Activated T-cell treated with anti-CD3 and anti-CD28 coated beads, Interleukin-2, amount 50 U/mL, for 24 hours (primary cell): Measurements from ENCODE around the gene KATNB1.
"Not testable (repeated sequence)": the region's sequence is repeated elsewhere in the genome, so short reads cannot be mapped to it uniquely, and the experiment has no call there.

Experiments
- DNase-seq: peaks from one replicate; pipeline ENCODE4 v3.0.0-alpha.2; 2020
- H3K27ac Mint-ChIP-seq: 2 replicates; pipeline ENCODE4 v1.8.0; 2020; ENCODE audit warnings: mild to moderate bottlenecking, mixed read lengths
- H3K27me3 Mint-ChIP-seq: 2 replicates; pipeline ENCODE4 v1.8.0; 2020; ENCODE audit warnings: mixed read lengths
- H3K36me3 Mint-ChIP-seq: 2 replicates; pipeline ENCODE4 v1.8.0; 2020; ENCODE audit warnings: low read depth, mixed read lengths
- H3K4me1 Mint-ChIP-seq: 2 replicates; pipeline ENCODE4 v1.8.0; 2020; ENCODE audit warnings: low read depth, mixed read lengths
- H3K4me3 Mint-ChIP-seq: 2 replicates; pipeline ENCODE4 v1.8.0; 2020; ENCODE audit warnings: mild to moderate bottlenecking, moderate library complexity, mixed read lengths
- H3K9me3 Mint-ChIP-seq: 2 replicates; pipeline ENCODE4 v1.8.0; 2020; ENCODE audit warnings: mixed read lengths

Gene KATNB1

GRCh38 chr16:57769541-57770145 lies 34.1 kb downstream of the KATNB1 start:
- no peak for DNase-seq
- Mint-ChIP-seq H3K4me3 (no peak overlapping the region), H3K36me3 (no peaks in the 10 kb centered on the region), H3K27ac (no peak overlapping the region), H3K9me3 (no peaks in the 10 kb centered on the region), H3K4me1 (no peaks in the 10 kb centered on the region), H3K27me3 (no peaks in the 10 kb centered on the region)

DNA sequence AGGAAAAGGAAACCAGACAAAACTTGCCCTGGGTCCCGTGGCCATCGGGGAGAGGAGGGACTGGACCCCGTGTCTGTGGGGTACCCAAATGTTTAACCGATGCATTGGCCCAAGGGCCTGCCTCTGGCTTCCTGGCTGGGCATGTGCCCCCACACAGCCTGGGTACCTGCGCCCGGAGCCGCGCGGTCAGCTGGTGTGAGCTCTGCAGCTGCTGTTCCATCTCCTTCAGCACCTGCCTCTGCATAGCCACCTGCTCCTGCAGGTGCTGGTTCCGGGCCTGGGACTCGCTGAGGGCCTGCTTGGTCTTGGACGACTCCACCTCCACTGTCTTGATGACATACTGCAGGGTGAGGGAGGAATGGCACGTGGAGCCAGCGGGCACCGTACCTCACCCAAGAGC lies 34.8 kb downstream of the KATNB1 start:
- Mint-ChIP-seq H3K4me3 (no peak overlapping the region), H3K4me1 (no peaks in the 10 kb centered on the region), H3K9me3 (no peaks in the 10 kb centered on the region), H3K36me3 (no peaks in the 10 kb centered on the region), H3K27me3 (no peaks in the 10 kb centered on the region), H3K27ac (no peak overlapping the region)
- no peak for DNase-seq

DNA sequence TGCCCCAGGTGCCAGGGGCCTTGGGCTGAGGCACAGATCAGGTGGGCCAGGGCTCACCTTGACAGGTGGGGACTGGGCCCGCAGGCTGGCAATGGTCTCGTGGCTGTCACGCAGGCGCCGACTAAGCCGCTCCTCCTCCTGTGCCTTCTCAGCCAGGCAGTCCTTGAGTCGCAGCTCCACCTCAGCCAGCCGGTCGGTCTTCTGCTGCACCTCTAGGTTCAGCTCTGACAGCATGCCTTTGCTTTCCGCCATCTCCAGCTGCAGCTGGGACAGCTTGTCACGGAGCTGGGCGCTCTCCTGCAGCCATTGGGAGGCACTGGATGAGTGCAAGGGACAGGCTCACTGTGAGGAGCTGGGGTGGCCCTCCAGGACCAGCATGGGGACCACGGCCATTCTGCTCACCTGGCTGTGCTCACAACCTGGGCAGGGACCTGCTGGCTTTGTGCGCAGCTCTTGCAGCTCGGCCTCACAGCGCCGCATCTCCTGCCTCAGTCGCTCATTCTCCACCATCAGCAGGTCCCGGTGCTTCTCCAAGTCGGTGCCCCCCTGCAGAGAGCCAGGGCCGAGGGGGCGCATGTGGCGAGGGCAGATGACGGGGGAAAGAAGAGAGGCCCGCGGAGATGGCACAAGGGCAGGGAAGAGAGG lies 35.7 kb downstream of the KATNB1 start:
- Mint-ChIP-seq H3K4me3 (no peak overlapping the region), H3K27me3 (no peaks in the 10 kb centered on the region), H3K9me3 (no peaks in the 10 kb centered on the region), H3K4me1 (no peaks in the 10 kb centered on the region), H3K27ac (no peak overlapping the region), H3K36me3 (no peaks in the 10 kb centered on the region)
- DNase-seq, result no peak

DNA sequence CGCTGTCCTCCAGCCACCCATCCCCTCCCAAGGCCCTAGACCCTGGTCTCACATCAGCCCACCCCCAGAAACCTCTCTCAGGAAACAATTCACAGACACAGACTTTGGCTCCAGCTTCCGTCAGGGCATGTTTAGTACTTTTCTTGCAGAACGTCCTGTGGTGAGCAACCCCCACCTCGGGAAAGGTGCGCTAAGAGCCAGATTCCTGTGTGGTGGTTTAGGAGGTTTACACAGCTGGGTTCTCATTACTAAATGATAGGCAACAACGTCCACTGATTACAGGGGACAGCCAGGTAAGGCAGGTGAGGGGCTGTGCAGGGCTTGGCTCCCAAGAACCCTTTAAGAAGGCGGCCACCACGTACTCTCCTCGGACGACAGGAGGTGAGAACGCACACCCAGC lies 37.4 kb downstream of the KATNB1 start:
- no peaks in the 10 kb centered on the region for H3K36me3 Mint-ChIP-seq
- DNase-seq, result no peak
- no peaks in the 10 kb centered on the region for H3K9me3 Mint-ChIP-seq
- H3K27me3 Mint-ChIP-seq, result no peaks in the 10 kb centered on the region
- no peak overlapping the region for H3K4me3 Mint-ChIP-seq
- H3K27ac Mint-ChIP-seq, result no peak overlapping the region
- H3K4me1 Mint-ChIP-seq, result no peaks in the 10 kb centered on the region

DNA sequence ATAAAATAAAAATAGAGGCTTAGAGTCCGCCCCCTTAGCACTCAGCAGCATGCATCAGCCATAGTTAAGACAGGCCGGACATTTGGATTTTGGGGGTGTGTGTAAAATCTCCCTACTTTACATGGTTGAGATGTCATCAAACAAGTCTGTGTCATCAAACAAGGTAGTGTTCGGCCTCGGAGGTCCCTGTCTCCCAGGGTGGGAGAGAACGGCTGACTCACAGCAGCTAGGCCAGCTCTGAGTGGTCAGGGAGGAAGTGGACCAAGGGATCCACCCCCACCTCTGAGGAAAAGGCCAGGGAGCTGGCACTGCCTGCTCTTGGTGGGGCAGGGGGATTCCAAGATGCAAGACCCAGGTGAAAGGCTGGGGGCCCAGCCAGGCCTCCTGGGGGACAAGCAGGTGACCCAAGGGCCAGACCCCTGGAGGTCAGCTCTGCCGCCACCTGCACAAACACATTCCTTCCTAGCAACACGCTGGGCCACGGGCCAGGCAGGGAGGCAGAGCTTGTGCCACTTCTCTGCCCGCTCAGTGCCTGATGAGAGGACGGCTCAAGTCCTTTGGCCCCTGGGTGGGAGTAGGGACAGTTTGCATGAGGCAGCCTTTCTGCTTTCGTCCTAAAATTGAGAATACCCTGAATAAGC lies 38.2 kb downstream of the KATNB1 start:
- no peaks in the 10 kb centered on the region for H3K27me3 Mint-ChIP-seq
- no peaks in the 10 kb centered on the region for H3K4me1 Mint-ChIP-seq
- no peak overlapping the region for H3K27ac Mint-ChIP-seq
- no peak overlapping the region for H3K4me3 Mint-ChIP-seq
- no peak for DNase-seq
- H3K36me3 Mint-ChIP-seq, result no peaks in the 10 kb centered on the region
- no peaks in the 10 kb centered on the region for H3K9me3 Mint-ChIP-seq

GRCh38 chr16:57774705-57775285 lies 39.2 kb downstream of the KATNB1 start:
- Mint-ChIP-seq H3K36me3 (no peaks in the 10 kb centered on the region), H3K27ac (no peak overlapping the region), H3K27me3 (no peaks in the 10 kb centered on the region), H3K4me3 (no peak overlapping the region), H3K9me3 (no peaks in the 10 kb centered on the region), H3K4me1 (peaks cover 2% of the 10 kb centered on the region)
- DNase-seq, result no peak

DNA sequence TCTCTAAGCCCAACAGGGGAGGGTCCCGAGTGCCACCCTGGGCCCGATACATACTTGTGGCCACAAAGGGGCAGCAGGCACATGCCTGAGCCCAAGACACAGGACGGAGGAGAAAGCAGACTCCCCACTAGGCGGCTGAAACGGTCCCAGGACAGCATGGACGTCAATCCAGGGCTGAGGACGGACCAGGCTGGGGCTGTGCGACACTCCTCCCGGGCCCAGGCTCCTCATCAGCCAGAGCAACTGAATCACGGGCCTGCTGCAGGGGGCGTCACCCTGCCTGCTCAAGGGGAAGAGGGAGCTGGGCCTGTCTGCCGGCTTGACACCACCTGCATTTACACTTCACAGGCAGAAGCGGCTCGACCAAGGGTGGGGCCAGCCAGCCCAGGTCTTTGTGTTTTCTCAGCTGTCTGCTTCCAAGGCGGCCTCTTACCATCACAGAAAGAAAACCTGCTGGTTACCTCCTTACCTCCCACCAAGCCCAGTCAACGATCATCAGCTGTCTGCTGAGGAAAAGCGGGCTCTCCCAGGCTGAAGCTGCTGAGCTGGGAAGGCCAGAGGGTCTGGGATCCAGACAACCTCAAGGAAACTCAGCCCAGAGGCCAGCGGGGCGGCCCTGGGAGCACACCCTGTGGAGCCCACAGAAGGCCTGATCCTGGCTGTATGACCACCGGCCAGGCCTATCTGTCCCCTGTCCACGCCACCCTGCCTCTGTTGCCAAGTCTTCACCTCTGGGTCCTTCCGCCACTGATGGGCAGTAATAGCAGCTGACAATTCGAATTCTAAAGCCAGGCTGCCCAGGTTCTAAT lies 40.3 kb downstream of the KATNB1 start:
- Mint-ChIP-seq H3K36me3 (no peaks in the 10 kb centered on the region), H3K9me3 (no peaks in the 10 kb centered on the region), H3K4me3 (no peak overlapping the region), H3K27ac (no peak overlapping the region), H3K4me1 (peaks cover 2% of the 10 kb centered on the region), H3K27me3 (no peaks in the 10 kb centered on the region)
- DNase-seq, result no peak

DNA sequence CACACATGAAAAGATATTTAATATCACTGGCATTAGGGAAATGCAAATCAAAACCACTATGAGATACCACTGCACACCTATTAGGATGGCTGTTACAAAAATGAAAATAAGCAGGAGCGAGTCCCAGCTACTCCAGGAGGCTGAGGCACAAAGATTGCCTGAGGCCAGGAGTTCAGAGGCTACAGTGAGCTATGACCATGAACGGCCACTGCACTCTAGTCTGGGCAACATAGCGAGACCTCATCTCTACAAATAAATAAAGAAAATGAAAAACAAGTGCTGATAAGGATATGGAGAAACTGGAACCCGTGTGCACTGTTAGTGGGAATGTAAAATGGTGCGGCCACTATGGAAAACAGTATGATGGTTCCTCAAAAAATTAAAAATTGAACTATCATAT lies 43.1 kb downstream of the KATNB1 start:
- Mint-ChIP-seq H3K36me3 (no peaks in the 10 kb centered on the region), H3K27me3 (no peaks in the 10 kb centered on the region), H3K4me1 (peaks cover 2% of the 10 kb centered on the region), H3K27ac (no peak overlapping the region), H3K4me3 (no peak overlapping the region), H3K9me3 (no peaks in the 10 kb centered on the region)
- DNase-seq, result no peak

- not testable (repeated sequence) for H3K9me3 Mint-ChIP-seq, H3K27ac Mint-ChIP-seq, H3K27me3 Mint-ChIP-seq, H3K4me1 Mint-ChIP-seq, H3K36me3 Mint-ChIP-seq, DNase-seq, H3K4me3 Mint-ChIP-seq
Observed at GRCh38 chr16:57779836-57780235, 44.3 kb downstream of the KATNB1 start.

DNA sequence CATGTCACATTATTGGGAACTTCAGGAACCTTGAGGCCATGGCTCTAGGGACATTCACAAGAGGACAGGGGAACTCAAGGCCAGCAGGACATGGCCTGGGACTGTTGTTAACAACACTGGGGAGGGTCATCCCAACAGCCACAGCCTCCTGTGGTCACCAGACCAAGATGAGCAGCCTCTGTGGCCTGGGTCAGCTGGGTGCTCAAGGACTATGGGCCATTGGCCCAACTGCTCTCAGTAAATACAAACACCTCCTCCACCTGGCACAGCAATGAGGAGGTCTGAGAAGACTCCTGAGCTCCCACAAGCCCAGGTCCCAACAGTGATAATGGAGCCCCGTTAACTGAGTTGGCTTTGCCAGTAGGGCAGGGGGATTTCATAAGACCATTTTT lies 45.8 kb downstream of the KATNB1 start:
- Mint-ChIP-seq H3K36me3 (no peaks in the 10 kb centered on the region), H3K9me3 (no peaks in the 10 kb centered on the region), H3K4me1 (peaks cover 2% of the 10 kb centered on the region), H3K4me3 (no peak overlapping the region), H3K27ac (no peak overlapping the region), H3K27me3 (no peaks in the 10 kb centered on the region)
- no peak for DNase-seq

DNA sequence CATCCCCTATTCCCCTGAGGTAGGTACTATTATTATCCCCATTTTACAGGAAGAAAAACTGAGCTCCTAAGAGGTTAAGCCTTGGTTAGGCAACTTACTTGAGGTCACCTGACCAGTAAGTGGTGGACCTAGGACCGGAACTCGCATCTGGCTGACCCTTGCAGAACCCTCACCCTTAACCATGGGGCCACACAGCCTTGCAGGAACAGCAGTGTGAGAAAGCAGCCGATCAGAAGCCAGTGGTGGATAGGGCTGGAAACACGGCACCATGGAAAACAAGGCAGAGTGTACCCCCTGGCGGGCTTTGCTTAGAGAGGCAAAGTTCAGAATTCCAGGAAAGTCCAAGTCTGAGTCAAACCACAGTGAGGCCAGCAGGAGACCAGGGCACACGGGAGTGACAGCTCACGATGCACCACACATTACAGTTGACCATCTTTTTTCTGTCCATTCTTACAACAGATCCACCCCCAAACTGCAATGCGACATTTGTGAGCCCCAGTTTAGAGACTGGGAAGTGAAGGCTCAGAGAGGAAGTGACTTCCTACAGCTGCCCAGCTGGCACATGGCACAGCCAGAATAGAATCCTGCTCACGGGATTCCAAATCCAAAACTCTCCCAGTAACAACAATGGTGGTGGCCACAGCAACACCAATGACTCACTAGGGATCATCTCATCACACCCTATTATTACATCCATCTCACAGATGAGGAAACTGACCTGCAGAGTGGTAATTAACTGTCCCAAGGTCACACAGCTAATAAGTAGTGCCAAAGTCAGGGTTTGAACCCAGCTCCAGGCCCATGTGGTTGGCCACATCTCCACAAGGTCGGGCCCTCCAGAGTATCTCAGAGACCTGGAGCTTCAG lies 46.4 kb downstream of the KATNB1 start:
- no peaks in the 10 kb centered on the region for H3K36me3 Mint-ChIP-seq
- H3K9me3 Mint-ChIP-seq, result no peaks in the 10 kb centered on the region
- DNase-seq, result no peak
- H3K27me3 Mint-ChIP-seq, result no peaks in the 10 kb centered on the region
- H3K4me1 Mint-ChIP-seq, result peaks cover 2% of the 10 kb centered on the region
- H3K27ac Mint-ChIP-seq, result no peak overlapping the region
- H3K4me3 Mint-ChIP-seq, result no peak overlapping the region

DNA sequence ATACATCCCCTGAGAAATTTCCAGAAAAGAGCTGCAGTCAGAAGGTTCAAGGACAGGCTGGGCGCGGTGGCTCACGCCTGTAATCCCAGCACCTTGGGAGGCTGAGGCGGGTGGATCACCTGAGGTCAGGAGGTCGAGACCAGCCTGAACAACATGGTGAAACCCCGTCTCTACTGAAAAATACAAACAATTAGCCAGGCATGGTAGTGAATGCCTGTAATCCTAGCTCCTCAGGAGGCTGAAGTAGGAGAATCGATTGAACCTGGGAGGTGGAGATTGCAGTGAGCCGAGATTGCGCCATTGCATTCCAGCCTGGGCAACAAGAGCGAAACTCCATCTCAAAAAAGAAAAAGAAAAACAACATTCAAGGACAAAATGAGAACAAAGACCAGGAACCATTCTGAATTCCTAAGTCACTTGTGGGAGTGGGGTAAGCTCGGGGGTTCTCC lies 47.1 kb downstream of the KATNB1 start:
- H3K27me3 Mint-ChIP-seq, DNase-seq, H3K4me3 Mint-ChIP-seq, H3K4me1 Mint-ChIP-seq, H3K27ac Mint-ChIP-seq, H3K36me3 Mint-ChIP-seq, H3K9me3 Mint-ChIP-seq: not testable (repeated sequence)

DNA sequence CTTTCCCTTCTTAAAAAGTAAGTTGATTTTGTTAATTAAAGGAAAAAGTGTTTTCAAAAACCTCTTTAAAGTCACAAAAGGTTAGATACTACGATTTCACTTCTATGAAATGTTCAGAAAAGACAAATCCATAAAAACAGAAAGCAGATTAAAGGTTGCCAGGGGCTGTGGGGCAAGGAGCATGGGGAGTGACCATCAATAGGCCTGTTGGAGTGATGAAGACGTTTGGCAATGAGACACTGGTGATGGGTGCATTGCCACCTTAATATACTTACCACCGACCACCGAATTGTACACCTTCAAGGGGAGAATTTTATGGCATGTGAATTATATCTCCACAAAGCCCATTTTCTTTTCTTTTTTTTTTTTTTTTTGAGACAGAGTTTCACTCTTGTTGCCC lies 47.5 kb downstream of the KATNB1 start:
- H3K9me3 Mint-ChIP-seq, result no peaks in the 10 kb centered on the region
- H3K4me3 Mint-ChIP-seq, result no peak overlapping the region
- no peak overlapping the region for H3K27ac Mint-ChIP-seq
- peaks cover 2% of the 10 kb centered on the region for H3K4me1 Mint-ChIP-seq
- no peak for DNase-seq
- H3K27me3 Mint-ChIP-seq, result no peaks in the 10 kb centered on the region
- no peaks in the 10 kb centered on the region for H3K36me3 Mint-ChIP-seq

DNA sequence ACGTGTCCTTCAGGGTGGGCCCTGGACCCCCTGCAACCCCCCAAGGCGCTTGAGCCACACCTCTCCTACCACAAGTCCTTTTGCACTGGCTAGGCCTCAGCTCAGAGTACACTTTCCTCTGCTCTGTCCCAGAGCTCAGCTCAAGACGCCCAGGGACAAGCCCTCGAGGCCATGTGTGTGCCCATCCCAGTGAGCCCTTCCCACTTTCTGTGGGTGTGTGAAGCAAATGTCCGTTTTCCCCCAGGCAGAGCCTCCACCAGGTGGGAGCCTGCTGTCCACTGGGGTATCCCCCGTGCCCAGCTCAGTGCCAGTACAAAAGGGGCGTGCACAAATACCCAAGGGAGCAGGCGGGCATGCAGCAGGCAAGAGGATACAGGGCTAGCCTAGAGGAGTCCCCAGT lies 48.3 kb downstream of the KATNB1 start:
- DNase-seq, result no peak
- no peaks in the 10 kb centered on the region for H3K9me3 Mint-ChIP-seq

More for the DNA sequence above, 48.3 kb downstream of the KATNB1 start:
- Mint-ChIP-seq H3K27me3 (no peaks in the 10 kb centered on the region), H3K36me3 (no peaks in the 10 kb centered on the region), H3K4me3 (no peak overlapping the region), H3K4me1 (peaks cover 2% of the 10 kb centered on the region), H3K27ac (no peak overlapping the region)
